ENCODE measurements around the gene CIDEB.

DNA sequence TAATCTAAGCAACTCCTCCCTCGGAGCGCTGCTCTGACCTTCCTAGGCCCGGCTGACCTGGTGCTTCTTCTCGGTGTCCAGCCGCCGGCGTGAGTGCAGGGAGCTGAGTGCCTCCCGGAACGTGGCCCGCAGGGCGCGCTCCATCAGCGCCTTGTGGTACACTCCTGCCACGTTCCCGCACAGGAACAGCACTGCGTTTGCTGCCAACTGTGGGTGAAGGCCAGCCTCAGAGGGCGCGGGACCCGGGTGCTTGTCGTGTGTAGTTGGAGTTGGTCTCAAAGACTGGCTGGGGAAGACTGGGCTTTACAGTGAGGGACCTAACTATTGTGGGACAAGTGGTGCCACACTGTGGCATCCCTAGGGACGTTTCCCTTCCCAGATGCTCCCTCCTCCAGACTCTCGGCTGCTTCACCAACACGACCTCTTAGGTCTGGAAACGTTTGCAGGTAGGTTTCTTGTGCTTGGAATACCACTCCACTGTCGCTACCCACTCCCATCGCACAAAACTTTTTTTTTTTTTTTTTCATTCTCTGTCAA is 24.0 kb upstream of the CIDEB start:
- TF ChIP-seq RCOR1 (IDR thresholded peaks at IDR 0.05; ENCODE audit: insufficient replicate concordance, low read length): no peak
- no peak for TF ChIP-seq POLR2A (IDR thresholded peaks at IDR 0.05; ENCODE audit: low read depth, low read length)
